ENCODE data around the gene PTPRM.

DNA sequence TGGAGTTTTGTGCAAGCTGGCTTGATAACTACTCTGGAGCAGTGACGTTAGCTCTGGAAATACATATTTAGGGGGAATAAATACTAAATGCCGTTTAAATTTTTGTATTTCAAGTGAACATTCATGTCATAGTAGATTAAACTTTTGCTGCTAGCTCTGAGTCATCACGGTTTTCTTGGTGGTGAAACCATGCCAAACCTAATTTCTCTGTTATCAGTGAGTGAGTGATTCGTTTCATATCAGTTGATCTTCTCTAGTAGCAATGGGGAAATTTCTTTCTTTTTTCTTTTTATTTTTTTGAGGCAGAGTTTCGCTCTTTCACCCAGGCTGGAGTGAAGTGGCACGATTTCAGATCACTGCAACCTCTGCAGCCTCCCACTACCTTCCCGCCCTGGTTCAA is 211.1 kb downstream of the PTPRM start:
- TF ChIP-seq CTCF (IDR thresholded peaks at IDR 0.05) (no peak), POLR2A (IDR thresholded peaks at IDR 0.05) (no peak)
